RCC 7860 (cell line): ENCODE data around the gene PTPRG.

Experiments used
- DNase-seq: peaks from one replicate; pipeline ENCODE4 v3.0.0-alpha.2; 2015; ENCODE audit warnings: low spot score
- FAIRE-seq: peaks from 2 replicates; lab custom pipeline; 2012; peaks lifted over from hg19 to GRCh38; lab: Jason Lieb, UNC

The PTPRG gene

DNA sequence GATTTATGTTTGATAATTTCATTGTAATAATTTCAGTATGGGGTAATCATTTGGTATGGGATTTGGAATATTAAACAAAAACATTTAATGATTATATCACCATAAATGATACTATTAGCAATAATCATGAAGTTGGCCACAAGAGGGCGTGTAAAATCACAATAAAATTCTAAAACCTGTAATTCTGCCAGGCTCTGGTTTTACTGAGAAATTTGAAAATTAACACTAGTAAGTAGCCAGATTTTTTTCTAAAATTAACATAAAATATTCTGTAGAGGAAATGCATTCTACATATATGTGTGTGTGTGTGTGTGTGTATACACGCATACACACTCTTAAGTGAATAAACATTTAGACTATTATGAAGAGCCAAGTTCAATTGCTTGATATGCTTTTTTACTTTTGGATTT is 771.5 kb downstream of the PTPRG start:
- peak; percentile 77 for FAIRE-seq
- DNase-seq, result no peak

DNA sequence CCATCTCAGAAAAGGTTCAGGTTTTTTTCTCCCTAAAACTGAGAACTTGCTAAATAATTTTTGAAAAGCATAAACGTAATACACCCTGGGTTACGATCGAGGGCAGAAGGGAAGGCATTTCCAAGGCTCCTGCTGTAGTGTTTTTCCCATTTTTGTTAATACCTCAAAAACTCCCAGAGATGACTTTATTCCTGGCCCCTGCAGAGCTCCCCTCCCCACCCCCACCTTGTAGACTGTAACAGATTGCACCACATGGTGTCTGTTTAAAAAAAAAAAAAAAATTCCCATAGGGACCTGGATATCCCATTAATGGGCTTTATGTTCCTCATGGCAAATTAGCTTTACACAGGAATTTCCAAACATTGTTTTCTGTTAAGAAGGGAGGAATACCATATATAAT is 773.8 kb downstream of the PTPRG start:
- FAIRE-seq, result no peak

DNA sequence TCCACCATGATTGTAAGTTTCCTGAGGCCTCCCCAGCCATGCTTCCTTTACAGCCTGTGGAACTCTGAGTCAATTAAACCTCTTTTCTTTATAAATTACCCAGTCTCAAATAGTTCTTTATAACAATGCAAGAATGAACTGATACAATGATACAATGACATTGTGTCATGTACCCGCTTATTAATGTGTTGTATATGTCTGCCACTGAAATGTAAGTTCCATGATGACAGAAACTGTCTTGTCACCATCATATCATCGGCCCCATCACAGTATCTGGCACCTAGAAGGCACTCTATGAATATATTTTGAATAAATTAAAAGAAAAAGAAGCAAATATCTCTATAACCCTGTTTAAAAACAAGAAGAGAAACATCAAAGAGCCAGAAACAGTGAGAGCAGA is 782.4 kb downstream of the PTPRG start:
- no peak for FAIRE-seq
- DNase-seq, result no peak

More for the DNA sequence above, 773.8 kb downstream of the PTPRG start:
- DNase-seq, result no peak
